ENCODE results near the gene NHLRC4. TPM values are rescaled to one million over a fixed set of nuclear protein-coding genes. Genes with fewer than 3 reads are reported as not detected.

Gene NHLRC4
- polyA plus RNA-seq, 1 of the 3 experiments (the other 2 are of a cell fraction) = 0.69 TPM

DNA sequence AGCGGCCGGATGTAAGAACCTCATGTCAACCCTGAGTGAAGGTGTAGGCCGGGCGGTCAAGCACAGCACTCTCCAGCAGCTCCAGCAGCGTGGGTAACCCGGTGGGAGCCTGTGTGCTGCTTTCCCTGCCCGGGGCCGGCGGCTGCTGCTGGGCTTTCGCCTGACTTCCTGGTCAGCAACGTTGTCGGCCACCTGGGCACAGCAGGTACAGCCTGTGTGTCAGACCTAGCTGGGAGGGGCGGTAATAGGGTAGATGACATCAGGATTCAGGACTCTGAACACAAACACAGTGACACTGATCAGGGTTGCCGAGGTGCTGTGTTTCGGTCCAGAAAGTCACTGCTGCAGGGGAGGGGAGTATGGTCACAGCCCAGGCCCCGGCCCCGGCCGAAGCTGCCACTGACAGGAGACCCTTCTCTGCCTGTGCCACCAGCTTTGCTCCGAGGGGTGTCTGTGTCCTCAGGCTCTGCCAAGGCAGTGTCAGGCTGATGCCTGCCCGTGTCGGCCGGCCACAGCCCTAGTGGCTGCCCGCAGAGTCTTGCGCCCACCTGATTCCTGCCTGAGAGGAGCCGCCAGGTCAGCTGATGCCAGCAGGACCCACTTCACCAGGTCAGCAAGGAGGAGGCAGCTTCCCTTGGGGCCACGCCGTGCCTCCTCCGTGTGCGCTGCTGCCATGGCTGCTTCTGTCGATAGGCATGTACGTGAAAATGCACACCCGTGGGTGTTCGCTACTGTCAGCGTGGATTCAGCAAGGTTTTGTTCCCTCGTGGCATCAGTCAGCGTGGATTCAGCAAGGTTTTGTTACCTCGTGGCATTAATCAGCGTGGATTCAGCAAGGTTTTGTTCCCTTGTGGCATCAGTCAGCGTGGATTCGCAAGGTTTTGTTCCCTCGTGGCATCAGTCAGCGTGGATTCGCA, 32.3 kb downstream of the NHLRC4 start:
- Histone ChIP-seq H3K4me2 (no peak overlapping the region), H2AFZ (ENCODE audit: low read depth) (no peak overlapping the region), H3K9ac (no peak overlapping the region), H3K4me1 (ENCODE audit: control insufficient read depth in 1 of 2, insufficient read depth in 2 of 2, low read depth in 1 of 2, low read length in 1 of 2) (peaks cover 0 to 6% of the 10 kb centered on the region in 2 experiments; a peak in 1 of 4 replicates), H3K9me3 (no peaks in the 10 kb centered on the region), H3K9me2 (no peaks in the 10 kb centered on the region), H3K79me2 (ENCODE audit: insufficient read depth) (peaks cover 64% of the 10 kb centered on the region), H3K27ac (ENCODE audit: low read depth in 2 of 2, low read length in 1 of 2) (no peak overlapping the region), H3F3A (replicated peaks; ENCODE audit: insufficient read depth) (peaks cover 5% of the 10 kb centered on the region), H4K20me1 (ENCODE audit: insufficient read depth) (peaks cover 19% of the 10 kb centered on the region; the same call in 1 of the 2 replicates), H3K27me3 (ENCODE audit: insufficient read depth) (no peaks in the 10 kb centered on the region), H3K36me3 (replicated peaks in 1 of 2; ENCODE audit: control insufficient read depth in 1 of 2, insufficient read depth in 2 of 2, low read length in 1 of 2) (peaks cover 2 to 3% of the 10 kb centered on the region in 2 experiments), H3K4me3 (ENCODE audit: low read depth in 2 of 2, low read length in 1 of 2) (no peak overlapping the region)
- DNase-seq = no peak
- 97% methylated on average over 17 of the region's 43 CpGs for WGBS (ENCODE audit: low lambda C conversion rate)
- ChIA-PET POLR2A (no interaction called here), CTCF (interaction anchor here (1.9 kb wide), 2 partner anchors 9 to 11 kb away, joined by 6 to 7 read pairs; partner anchors contain the start of gene RAB40C)
- TF ChIP-seq YY1 (IDR thresholded peaks at IDR 0.05; ENCODE audit: low read depth) = no peak
- TF ChIP-seq EP300 (IDR thresholded peaks at IDR 0.05; ENCODE audit: borderline replicate concordance in 1 of 2, low read depth in 1 of 2, low read length in 1 of 2) = no peak
- no peak for TF ChIP-seq TAF1 (IDR thresholded peaks at IDR 0.05; ENCODE audit: borderline replicate concordance, low read depth, low read length)
- no peak for TF ChIP-seq GABPA (IDR thresholded peaks at IDR 0.05; ENCODE audit: low read depth)
- TF ChIP-seq, protein P1, sequence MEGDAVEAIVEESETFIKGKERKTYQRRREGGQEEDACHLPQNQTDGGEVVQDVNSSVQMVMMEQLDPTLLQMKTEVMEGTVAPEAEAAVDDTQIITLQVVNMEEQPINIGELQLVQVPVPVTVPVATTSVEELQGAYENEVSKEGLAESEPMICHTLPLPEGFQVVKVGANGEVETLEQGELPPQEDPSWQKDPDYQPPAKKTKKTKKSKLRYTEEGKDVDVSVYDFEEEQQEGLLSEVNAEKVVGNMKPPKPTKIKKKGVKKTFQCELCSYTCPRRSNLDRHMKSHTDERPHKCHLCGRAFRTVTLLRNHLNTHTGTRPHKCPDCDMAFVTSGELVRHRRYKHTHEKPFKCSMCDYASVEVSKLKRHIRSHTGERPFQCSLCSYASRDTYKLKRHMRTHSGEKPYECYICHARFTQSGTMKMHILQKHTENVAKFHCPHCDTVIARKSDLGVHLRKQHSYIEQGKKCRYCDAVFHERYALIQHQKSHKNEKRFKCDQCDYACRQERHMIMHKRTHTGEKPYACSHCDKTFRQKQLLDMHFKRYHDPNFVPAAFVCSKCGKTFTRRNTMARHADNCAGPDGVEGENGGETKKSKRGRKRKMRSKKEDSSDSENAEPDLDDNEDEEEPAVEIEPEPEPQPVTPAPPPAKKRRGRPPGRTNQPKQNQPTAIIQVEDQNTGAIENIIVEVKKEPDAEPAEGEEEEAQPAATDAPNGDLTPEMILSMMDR (IDR thresholded peaks at IDR 0.05) = no peak
- TF ChIP-seq EZH2phosphoT487 (IDR thresholded peaks at IDR 0.05; ENCODE audit: borderline replicate concordance, low read depth) = no peak
- TF ChIP-seq MEF2A (IDR thresholded peaks at IDR 0.05; ENCODE audit: borderline replicate concordance, low read depth) = no peak
- TF ChIP-seq TEAD4 (IDR thresholded peaks at IDR 0.05; ENCODE audit: borderline replicate concordance, insufficient read depth) = no peak
- TF ChIP-seq SMC3 (IDR thresholded peaks at IDR 0.05; ENCODE audit: low read depth, low read length) = no peak
- TF ChIP-seq, protein P2, sequence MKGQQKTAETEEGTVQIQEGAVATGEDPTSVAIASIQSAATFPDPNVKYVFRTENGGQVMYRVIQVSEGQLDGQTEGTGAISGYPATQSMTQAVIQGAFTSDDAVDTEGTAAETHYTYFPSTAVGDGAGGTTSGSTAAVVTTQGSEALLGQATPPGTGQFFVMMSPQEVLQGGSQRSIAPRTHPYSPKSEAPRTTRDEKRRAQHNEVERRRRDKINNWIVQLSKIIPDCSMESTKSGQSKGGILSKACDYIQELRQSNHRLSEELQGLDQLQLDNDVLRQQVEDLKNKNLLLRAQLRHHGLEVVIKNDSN (IDR thresholded peaks at IDR 0.05; ENCODE audit: borderline replicate concordance, low read depth) = no peak
- no peak for TF ChIP-seq CHD2 (IDR thresholded peaks at IDR 0.05; ENCODE audit: low read length, partially characterized antibody)
- TF ChIP-seq NRF1 (IDR thresholded peaks at IDR 0.05; ENCODE audit: low read depth, low read length) = no peak

DNA sequence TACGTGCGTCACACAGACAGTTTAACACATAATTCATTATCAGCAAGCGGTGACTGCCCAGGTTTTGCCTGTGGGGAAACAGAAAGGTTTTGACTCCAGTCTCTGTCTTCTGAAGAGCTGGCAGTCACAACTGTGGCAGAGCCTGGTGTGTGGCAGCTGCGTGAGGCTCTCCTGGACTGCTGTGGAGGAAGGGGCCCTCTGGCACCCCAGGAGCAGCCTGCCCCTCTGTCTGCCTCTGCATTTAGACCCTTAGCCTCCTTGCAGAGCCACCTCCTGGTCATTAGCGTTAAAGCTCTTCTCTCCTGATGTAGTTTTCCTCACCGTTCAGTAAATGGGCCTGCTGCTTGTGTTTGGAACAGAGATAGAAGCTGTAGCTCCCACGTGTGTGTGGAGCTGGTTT, 34.0 kb downstream of the NHLRC4 start:
- no peak overlapping the region for H3K9ac ChIP-seq
- WGBS (ENCODE audit: low lambda C conversion rate) = 60% methylated on average over 7 of the region's 7 CpGs
- POLR2A ChIA-PET = no interaction called here
- H3K36me3 ChIP-seq (replicated peaks in 1 of 2; ENCODE audit: control insufficient read depth in 1 of 2, insufficient read depth in 2 of 2, low read length in 1 of 2) = peaks cover 2 to 11% of the 10 kb centered on the region in 2 experiments
- no peak overlapping the region for H3K4me2 ChIP-seq
- TF ChIP-seq SMC3 (IDR thresholded peaks at IDR 0.05; ENCODE audit: low read depth, low read length) (peak; percentile 26; the same call in 1 of the 2 replicates), ELF1 (IDR thresholded peaks at IDR 0.05) (no peak), RAD21 (IDR thresholded peaks at IDR 0.05; ENCODE audit: low read length) (peak; percentile 37), GATA2 (CRISPR knock-in tag; IDR thresholded peaks at IDR 0.05) (no peak)
- TF ChIP-seq, protein P1 (IDR thresholded peaks at IDR 0.05) = peak; percentile 30; the same call in 1 of the 2 replicates
- peak; percentile 70 for DNase-seq
- no peaks in the 10 kb centered on the region for H3K27me3 ChIP-seq (ENCODE audit: insufficient read depth)
- no peak overlapping the region for H3K27ac ChIP-seq (ENCODE audit: low read depth in 2 of 2, low read length in 1 of 2)
- peaks cover 66% of the 10 kb centered on the region for H3K79me2 ChIP-seq (ENCODE audit: insufficient read depth)
- H2AFZ ChIP-seq (ENCODE audit: low read depth) = no peak overlapping the region
- no peak overlapping the region; a peak in 1 of 4 replicates for H3K4me3 ChIP-seq (ENCODE audit: low read depth in 2 of 2, low read length in 1 of 2)
- peaks cover 11% of the 10 kb centered on the region; the same call in 1 of the 2 replicates for H4K20me1 ChIP-seq (ENCODE audit: insufficient read depth)
- peaks cover 0 to 6% of the 10 kb centered on the region in 2 experiments; a peak in 1 of 4 replicates for H3K4me1 ChIP-seq (ENCODE audit: control insufficient read depth in 1 of 2, insufficient read depth in 2 of 2, low read depth in 1 of 2, low read length in 1 of 2)
- no peaks in the 10 kb centered on the region for H3K9me2 ChIP-seq
- H3K9me3 ChIP-seq = no peaks in the 10 kb centered on the region
- CTCF ChIA-PET = interaction anchor here (0.9 to 1.9 kb wide), 9 partner anchors 8 to 209 kb away, joined by 3 to 11 read pairs (median 4); partner anchors contain the start of gene RAB40C
- H3F3A ChIP-seq (replicated peaks; ENCODE audit: insufficient read depth) = peaks cover 5% of the 10 kb centered on the region
